Measurements from ENCODE around the gene CCDC40. TPM values are rescaled to one million over a fixed set of nuclear protein-coding genes. Genes with fewer than 3 reads are reported as not detected.

CCDC40 gene
- total and polyA plus RNA-seq, 2 of the 13 experiments (the other 11 are each of a cell fraction or from before 2014, with no cell fraction given) = 4.1 to 5.5 TPM

DNA sequence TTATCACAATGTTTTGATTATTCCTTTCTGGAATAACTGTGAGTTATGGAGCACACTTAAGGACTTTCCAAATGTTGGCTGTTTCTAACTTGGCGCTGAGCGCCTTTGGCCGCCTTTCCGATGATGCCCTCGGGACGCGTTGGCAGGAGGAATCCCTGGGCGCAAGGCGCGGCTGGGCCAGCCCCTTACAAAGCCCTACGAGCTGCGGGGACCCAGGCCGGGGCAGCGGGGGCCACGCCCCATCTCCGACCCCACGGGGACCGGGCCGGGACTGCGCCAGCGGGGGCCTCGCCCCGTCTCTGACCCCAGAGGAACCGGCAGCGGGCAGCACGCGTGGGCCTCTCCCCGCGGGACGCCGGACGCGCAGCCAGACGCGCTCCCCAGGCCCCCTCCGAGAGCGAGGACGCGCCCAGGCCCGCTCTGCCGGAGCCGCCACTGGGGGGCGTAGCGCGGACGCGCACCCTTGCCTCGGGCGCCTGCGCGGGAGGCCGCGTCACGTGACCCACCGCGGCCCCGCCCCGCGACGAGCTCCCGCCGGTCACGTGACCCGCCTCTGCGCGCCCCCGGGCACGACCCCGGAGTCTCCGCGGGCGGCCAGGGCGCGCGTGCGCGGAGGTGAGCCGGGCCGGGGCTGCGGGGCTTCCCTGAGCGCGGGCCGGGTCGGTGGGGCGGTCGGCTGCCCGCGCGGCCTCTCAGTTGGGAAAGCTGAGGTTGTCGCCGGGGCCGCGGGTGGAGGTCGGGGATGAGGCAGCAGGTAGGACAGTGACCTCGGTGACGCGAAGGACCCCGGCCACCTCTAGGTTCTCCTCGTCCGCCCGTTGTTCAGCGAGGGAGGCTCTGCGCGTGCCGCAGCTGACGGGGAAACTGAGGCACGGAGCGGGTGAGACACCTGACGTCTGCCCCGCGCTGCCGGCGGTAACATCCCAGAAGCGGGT is 64.8 kb downstream of the CCDC40 start, which contains the start of gene GAA (continued):
- TF ChIP-seq, protein P1, sequence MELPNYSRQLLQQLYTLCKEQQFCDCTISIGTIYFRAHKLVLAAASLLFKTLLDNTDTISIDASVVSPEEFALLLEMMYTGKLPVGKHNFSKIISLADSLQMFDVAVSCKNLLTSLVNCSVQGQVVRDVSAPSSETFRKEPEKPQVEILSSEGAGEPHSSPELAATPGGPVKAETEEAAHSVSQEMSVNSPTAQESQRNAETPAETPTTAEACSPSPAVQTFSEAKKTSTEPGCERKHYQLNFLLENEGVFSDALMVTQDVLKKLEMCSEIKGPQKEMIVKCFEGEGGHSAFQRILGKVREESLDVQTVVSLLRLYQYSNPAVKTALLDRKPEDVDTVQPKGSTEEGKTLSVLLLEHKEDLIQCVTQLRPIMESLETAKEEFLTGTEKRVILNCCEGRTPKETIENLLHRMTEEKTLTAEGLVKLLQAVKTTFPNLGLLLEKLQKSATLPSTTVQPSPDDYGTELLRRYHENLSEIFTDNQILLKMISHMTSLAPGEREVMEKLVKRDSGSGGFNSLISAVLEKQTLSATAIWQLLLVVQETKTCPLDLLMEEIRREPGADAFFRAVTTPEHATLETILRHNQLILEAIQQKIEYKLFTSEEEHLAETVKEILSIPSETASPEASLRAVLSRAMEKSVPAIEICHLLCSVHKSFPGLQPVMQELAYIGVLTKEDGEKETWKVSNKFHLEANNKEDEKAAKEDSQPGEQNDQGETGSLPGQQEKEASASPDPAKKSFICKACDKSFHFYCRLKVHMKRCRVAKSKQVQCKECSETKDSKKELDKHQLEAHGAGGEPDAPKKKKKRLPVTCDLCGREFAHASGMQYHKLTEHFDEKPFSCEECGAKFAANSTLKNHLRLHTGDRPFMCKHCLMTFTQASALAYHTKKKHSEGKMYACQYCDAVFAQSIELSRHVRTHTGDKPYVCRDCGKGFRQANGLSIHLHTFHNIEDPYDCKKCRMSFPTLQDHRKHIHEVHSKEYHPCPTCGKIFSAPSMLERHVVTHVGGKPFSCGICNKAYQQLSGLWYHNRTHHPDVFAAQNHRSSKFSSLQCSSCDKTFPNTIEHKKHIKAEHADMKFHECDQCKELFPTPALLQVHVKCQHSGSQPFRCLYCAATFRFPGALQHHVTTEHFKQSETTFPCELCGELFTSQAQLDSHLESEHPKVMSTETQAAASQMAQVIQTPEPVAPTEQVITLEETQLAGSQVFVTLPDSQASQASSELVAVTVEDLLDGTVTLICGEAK (IDR thresholded peaks at IDR 0.05) = no peak
- TF ChIP-seq, protein P1 (CRISPR knock-in tag; IDR thresholded peaks at IDR 0.05) = peak; percentile 46; the same call in 1 of the 2 replicates
- TF ChIP-seq, protein P2, sequence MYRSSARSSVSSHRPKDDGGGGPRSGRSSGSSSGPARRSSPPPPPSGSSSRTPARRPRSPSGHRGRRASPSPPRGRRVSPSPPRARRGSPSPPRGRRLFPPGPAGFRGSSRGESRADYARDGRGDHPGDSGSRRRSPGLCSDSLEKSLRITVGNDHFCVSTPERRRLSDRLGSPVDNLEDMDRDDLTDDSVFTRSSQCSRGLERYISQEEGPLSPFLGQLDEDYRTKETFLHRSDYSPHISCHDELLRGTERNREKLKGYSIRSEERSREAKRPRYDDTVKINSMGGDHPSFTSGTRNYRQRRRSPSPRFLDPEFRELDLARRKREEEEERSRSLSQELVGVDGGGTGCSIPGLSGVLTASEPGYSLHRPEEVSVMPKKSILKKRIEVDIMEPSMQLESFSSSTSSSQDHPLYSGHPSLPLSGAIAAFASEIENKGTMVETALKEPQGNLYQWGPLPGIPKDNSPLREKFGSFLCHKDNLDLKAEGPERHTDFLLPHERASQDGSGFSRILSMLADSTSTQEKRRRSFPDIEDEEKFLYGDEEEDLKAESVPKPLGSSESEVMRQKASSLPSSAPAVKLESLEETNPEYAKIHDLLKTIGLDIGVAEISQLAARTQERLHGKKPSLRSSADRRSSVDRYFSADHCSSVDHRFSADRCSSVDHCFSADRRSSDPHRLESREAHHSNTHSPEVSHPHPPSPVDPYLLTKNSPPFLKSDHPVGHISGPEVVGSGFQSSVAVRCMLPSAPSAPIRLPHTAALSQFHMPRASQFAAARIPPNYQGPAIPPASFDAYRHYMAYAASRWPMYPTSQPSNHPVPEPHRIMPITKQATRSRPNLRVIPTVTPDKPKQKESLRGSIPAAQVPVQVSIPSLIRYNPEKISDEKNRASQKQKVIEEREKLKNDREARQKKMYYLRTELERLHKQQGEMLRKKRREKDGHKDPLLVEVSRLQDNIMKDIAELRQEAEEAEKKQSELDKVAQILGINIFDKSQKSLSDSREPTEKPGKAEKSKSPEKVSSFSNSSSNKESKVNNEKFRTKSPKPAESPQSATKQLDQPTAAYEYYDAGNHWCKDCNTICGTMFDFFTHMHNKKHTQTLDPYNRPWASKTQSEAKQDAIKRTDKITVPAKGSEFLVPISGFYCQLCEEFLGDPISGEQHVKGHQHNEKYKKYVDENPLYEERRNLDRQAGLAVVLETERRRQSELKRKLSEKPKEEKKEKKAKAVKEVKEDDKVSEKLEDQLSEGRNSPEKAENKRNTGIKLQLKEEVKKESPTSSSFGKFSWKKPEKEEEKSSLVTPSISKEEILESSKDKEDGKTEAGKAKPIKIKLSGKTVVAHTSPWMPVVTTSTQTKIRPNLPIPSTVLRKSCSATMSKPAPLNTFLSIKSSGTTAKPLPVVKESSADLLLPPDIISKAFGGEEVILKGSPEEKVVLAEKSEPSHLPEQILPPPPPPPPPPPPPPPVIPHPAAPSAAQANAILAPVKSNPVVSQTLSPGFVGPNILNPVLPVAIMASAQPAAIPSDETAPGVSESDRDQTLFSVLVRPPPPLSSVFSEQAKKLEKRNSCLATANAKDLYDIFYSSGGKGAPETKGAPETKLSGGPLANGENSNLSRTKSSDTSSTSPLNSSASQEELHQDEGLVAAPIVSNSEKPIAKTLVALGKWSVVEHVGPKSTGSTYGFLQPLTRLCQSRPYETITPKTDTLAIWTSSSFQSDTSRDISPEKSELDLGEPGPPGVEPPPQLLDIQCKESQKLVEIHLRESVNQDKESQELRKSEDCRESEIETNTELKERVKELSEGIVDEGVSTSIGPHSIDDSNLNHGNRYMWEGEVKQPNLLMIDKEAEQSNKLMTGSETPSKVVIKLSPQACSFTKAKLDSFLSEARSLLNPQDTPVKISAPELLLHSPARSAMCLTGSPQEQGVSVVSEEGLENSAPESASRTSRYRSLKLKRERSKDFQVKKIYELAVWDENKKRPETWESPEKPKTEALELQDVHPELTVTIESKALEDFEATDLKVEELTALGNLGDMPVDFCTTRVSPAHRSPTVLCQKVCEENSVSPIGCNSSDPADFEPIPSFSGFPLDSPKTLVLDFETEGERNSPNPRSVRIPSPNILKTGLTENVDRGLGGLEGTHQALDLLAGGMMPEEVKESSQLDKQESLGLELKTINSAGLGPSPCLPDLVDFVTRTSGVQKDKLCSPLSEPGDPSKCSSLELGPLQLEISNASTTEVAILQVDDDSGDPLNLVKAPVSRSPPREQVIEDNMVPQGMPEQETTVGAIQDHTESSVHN (CRISPR knock-in tag; IDR thresholded peaks at IDR 0.05) = no peak
- peak; percentile 93 for TF ChIP-seq CCDC6 (CRISPR knock-in tag; IDR thresholded peaks at IDR 0.05)
- TF ChIP-seq, protein P3, sequence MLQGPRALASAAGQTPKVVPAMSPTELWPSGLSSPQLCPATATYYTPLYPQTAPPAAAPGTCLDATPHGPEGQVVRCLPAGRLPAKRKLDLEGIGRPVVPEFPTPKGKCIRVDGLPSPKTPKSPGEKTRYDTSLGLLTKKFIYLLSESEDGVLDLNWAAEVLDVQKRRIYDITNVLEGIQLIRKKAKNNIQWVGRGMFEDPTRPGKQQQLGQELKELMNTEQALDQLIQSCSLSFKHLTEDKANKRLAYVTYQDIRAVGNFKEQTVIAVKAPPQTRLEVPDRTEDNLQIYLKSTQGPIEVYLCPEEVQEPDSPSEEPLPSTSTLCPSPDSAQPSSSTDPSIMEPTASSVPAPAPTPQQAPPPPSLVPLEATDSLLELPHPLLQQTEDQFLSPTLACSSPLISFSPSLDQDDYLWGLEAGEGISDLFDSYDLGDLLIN (CRISPR knock-in tag; IDR thresholded peaks at IDR 0.05; ENCODE audit: borderline replicate concordance) = peak; percentile 34; the same call in 1 of the 2 replicates
- TF ChIP-seq MXD4 (CRISPR knock-in tag; IDR thresholded peaks at IDR 0.05) = peak; percentile 35
- TF ChIP-seq RORA (CRISPR knock-in tag; IDR thresholded peaks at IDR 0.05) = no peak
- TF ChIP-seq ZNF724P (CRISPR knock-in tag; IDR thresholded peaks at IDR 0.05; ENCODE audit: borderline replicate concordance) = 0 out of 2 replicates have a peak, but pooled peaks have one; percentile 21
- TF ChIP-seq PCBP2 (optimal IDR thresholded peaks at IDR 0.05; ENCODE audit: low read depth, low read length, poor library complexity, severe bottlenecking) = no peak
